Breast epithelium (tissue), 4 donors: Measurements from ENCODE around the gene GABRB3. TPM values are rescaled to one million over a fixed set of nuclear protein-coding genes. Genes with fewer than 3 reads are reported as not detected.

Experiments used
- DNase-seq, 2 donors: peaks; one replicate each; pipeline ENCODE4 v3.0.0-alpha.2; 2019; ENCODE audit warnings: low spot score in 2 of 2
- H3K27ac ChIP-seq, 2 donors: fragments of 200-600 bp; sonication (generic) in 1 of 2; one replicate each; pipeline ENCODE4 v1.5.1; 2016 to 2019; ENCODE audit warnings: mild to moderate bottlenecking in 1 of 2
- H3K27me3 ChIP-seq, 2 donors: fragments of 200-600 bp; sonication (generic) in 1 of 2; one replicate each; pipeline versions ENCODE4 v1.5.1 to v1.6.0; 2017 to 2019; ENCODE audit warnings: control low read depth in 1 of 2, mild to moderate bottlenecking in 1 of 2
- H3K36me3 ChIP-seq: fragments of 200-600 bp; one replicate; pipeline ENCODE4 v1.5.1; 2019
- H3K4me1 ChIP-seq, 2 donors: fragments of 200-600 bp; sonication (generic); one replicate each; pipeline ENCODE4 v1.5.1; 2016 to 2019; ENCODE audit warnings: control low read depth in 1 of 2
- H3K4me3 ChIP-seq, 3 donors: fragments of 200-600 bp; sonication (generic); 1 replicate in 2 of 3; 2 replicates in 1 of 3; pipeline ENCODE4 v1.5.1; 2016 to 2019; ENCODE audit warnings: mild to moderate bottlenecking in 3 of 3, moderate library complexity in 2 of 3
- H3K9me3 ChIP-seq, 2 donors: fragments of 200-600 bp; sonication (generic) in 1 of 2; one replicate each; pipeline ENCODE4 v1.5.1; 2016 to 2019; ENCODE audit warnings: control low read depth in 1 of 2
- POLR2A ChIP-seq: fragments of 450-650 bp; IDR thresholded peaks from one replicate; pipeline ENCODE4 v1.6.1; 2016; ENCODE audit warnings: antibody characterized with exemption, mild to moderate bottlenecking, moderate library complexity
- POLR2AphosphoS5 ChIP-seq, 3 donors: sonication (generic); formaldehyde crosslinking; IDR thresholded peaks; one replicate each; pipeline ENCODE4 v1.6.1; 2017; ENCODE audit warnings: antibody characterized with exemption in 3 of 3
- intact Hi-C: fragments of 100-400 bp; cut with DNase I; formaldehyde crosslinking; loops from one replicate; pipeline ENCODE4 v1.15.1; 2023; ENCODE audit warnings: low total_unique reads
- total RNA-seq, 3 donors: library from RNA; depleted of rRNA; stranded (reverse); fragments of >200 nt; gene quantifications; one replicate each; pipeline ENCODE4 v1.1.0, GENCODE V29; 2016
- TF ChIP-seq, protein P1 (sequence below), 3 donors: fragments of 450-650 bp; IDR thresholded peaks; one replicate each; pipeline ENCODE4 v1.5.1; 2016 to 2017; ENCODE audit warnings: antibody characterized with exemption in 3 of 3, mild to moderate bottlenecking in 3 of 3, moderate library complexity in 3 of 3

Gene GABRB3
- total RNA-seq, 3 donors from 2014 or later = 0.98 to 1.8 (median 1.1) TPM

DNA sequence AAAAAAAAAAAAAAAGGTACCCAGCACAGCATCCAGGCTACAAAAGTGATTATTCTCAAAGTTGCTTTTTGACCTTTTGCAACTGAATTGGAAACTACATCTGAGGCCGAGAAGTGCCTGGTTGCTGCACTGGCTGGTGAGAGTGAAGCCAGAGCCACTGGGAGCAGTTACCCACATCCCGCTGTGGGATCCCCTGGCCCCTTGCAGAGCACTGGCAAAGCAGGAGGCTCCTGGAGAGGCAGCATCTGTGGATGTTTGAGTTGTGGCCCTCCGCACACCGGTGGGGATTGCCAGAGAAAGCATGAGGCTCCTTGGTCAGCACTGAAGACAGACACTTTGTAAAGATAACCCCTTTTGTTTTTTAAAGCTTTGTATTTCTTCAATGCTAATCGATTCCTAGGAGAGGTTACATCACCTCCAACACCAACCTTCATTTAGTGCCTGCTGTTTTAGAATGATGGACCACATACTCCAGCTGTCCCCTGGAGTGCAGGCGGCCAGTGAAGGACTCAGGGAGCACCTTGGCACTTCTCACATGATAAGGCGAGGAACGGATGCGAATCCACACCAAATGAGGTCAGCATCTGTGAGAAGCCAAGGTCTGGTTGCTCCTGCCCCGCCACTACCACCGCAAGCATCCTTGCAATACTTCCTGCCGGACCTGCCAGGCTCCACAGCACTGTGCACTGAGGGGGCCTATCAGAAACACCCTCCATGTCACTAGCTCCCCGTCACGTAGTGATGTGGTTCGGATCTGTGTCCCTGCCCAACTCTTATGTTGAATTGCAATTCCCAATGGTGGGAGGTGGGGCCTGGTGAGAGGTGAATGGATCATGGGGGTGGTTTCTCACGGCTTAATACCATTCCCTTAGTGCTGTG is 256.5 kb downstream of the GABRB3 start:
- Histone ChIP-seq H3K27ac (no peak overlapping the region), H3K36me3 (no peaks in the 10 kb centered on the region), H3K9me3 (peaks cover 0 to 6% of the 10 kb centered on the region in 2 donors), H3K4me3 (no peak overlapping the region), H3K4me1 (no peaks in the 10 kb centered on the region), H3K27me3 (no peaks in the 10 kb centered on the region)
- intact Hi-C loops = no loop called here
- TF ChIP-seq POLR2AphosphoS5 (IDR thresholded peaks at IDR 0.05) (no peak), POLR2A (no peak)
- TF ChIP-seq, protein P1, sequence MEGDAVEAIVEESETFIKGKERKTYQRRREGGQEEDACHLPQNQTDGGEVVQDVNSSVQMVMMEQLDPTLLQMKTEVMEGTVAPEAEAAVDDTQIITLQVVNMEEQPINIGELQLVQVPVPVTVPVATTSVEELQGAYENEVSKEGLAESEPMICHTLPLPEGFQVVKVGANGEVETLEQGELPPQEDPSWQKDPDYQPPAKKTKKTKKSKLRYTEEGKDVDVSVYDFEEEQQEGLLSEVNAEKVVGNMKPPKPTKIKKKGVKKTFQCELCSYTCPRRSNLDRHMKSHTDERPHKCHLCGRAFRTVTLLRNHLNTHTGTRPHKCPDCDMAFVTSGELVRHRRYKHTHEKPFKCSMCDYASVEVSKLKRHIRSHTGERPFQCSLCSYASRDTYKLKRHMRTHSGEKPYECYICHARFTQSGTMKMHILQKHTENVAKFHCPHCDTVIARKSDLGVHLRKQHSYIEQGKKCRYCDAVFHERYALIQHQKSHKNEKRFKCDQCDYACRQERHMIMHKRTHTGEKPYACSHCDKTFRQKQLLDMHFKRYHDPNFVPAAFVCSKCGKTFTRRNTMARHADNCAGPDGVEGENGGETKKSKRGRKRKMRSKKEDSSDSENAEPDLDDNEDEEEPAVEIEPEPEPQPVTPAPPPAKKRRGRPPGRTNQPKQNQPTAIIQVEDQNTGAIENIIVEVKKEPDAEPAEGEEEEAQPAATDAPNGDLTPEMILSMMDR (IDR thresholded peaks at IDR 0.05) = no peak
- no peak for DNase-seq

DNA sequence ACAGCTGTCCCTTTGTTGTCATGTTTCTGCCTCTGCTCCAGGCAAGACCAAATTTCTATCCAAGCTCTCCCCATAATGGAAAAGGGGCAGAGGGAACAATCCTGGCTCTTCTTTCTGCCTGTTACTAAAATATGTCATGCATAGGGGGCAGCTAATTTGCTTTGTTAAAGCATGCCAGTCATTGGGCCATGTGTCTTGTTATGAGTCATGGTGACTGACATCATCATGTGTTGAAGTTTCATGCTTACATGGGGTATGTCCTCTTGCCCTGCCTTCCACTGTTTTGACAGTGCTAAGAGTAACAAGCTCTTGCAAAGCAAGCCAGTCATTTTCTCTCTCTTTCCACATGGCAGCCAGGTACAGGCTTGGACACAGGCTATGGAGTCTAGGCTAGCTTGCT is 268.9 kb downstream of the GABRB3 start:
- DNase-seq = no peak
- H3K27me3 ChIP-seq = no peaks in the 10 kb centered on the region
- peaks cover 0 to 3% of the 10 kb centered on the region in 2 donors for H3K9me3 ChIP-seq
- no peak for TF ChIP-seq POLR2AphosphoS5 (IDR thresholded peaks at IDR 0.05)
- TF ChIP-seq, protein P1 (IDR thresholded peaks at IDR 0.05) = no peak
- TF ChIP-seq POLR2A = no peak
- no peaks in the 10 kb centered on the region for H3K36me3 ChIP-seq
- H3K27ac ChIP-seq = no peak overlapping the region
- H3K4me1 ChIP-seq = no peaks in the 10 kb centered on the region
- no peak overlapping the region for H3K4me3 ChIP-seq
- intact Hi-C loops = no loop called here

Other genes starting within 250 kb of the GABRB3 start
- not detected for gene GABRA5, start 94.0 kb upstream of the GABRB3 start, total RNA-seq
- under 1 TPM in 2 of 3 donors, not detected in 1; 0.15 to 0.33 TPM for gene GABRG3, start 198.1 kb upstream of the GABRB3 start, total RNA-seq